ENCODE results near the gene CLIP2.

DNA sequence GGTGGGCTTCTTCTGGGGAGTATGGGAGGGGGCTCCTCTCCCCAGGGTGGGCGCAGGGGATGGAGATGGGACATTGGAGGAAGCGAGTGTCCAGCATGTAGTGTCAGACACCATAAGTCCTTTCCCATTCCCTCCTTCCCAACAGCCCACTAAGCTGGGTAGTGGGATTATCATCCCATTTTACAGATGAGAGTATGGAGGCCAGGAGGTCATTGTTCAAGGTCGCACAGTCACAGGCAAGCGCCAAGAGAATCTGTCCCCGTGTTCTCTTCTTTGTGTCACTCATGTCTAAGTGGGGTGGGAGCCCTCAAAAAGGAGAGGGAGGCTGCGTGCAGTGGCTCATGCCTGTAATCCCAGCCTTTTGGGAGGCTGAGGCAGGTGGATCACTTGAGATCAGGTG lies 64.8 kb downstream of the CLIP2 start:
- TF ChIP-seq HIC1 (tag by site-specific recombination; IDR thresholded peaks at IDR 0.05) (no peak), YY1 (tag by site-specific recombination; IDR thresholded peaks at IDR 0.05) (no peak)

All from HEK293 (cell line).